GM23338 (cell line): ENCODE results near the gene DLGAP4. TPM values are rescaled to one million over a fixed set of nuclear protein-coding genes. Genes with fewer than 3 reads are reported as not detected.

ENCODE experiments used
- ATAC-seq: fragments of 200-7000 bp; cut with Tn5 transposase; 3 replicates; pipeline ENCODE4 v1.9.1; 2020
- DNase-seq: peaks from one replicate; pipeline ENCODE4 v3.0.0-alpha.2; 2015; ENCODE audit warnings: low spot score
- H2AFZ ChIP-seq: fragments of 200-600 bp; sonication (generic); 2 replicates; pipeline ENCODE4 v1.8.0; 2016; ENCODE audit warnings: antibody characterized with exemption, mild to moderate bottlenecking, moderate library complexity
- H3F3A ChIP-seq: fragments of 200-600 bp; sonication (generic); replicated peaks from 2 replicates; pipeline ENCODE4 v1.8.0; 2017; ENCODE audit warnings: antibody characterized with exemption, mixed run types, low read depth
- H3K27ac ChIP-seq: fragments of 200-600 bp; sonication (generic); 2 replicates; pipeline ENCODE4 v1.6.1; 2016; ENCODE audit warnings: low read depth
- H3K27me3 ChIP-seq: fragments of 200-600 bp; sonication (generic); 2 replicates; pipeline ENCODE4 v1.8.0; 2016; ENCODE audit warnings: mild to moderate bottlenecking, mixed run types, moderate library complexity; ENCODE audit not compliant: insufficient read depth
- H3K36me3 ChIP-seq: fragments of 200-600 bp; sonication (generic); 2 replicates; pipeline ENCODE4 v1.8.0; 2016; ENCODE audit warnings: mild to moderate bottlenecking; ENCODE audit not compliant: insufficient read depth
- H3K4me1 ChIP-seq: fragments of 200-600 bp; sonication (generic); 2 replicates; pipeline ENCODE4 v1.8.0; 2016; ENCODE audit warnings: mild to moderate bottlenecking, moderate library complexity; ENCODE audit not compliant: insufficient read depth
- H3K4me2 ChIP-seq: fragments of 200-600 bp; sonication (generic); 2 replicates; pipeline ENCODE4 v1.7.1; 2017; ENCODE audit warnings: mixed run types
- H3K4me3 ChIP-seq: fragments of 200-600 bp; sonication (generic); 2 replicates; pipeline ENCODE4 v1.6.1; 2016; ENCODE audit warnings: mixed run types
- H3K79me2 ChIP-seq: fragments of 200-600 bp; sonication (generic); replicated peaks from 2 replicates; pipeline ENCODE4 v1.8.0; 2017; ENCODE audit warnings: mild to moderate bottlenecking; ENCODE audit not compliant: insufficient read depth
- H3K9me2 ChIP-seq: fragments of 200-600 bp; sonication (generic); 2 replicates; pipeline ENCODE4 v1.8.0; 2017; ENCODE audit not compliant: insufficient read depth
- H4K20me1 ChIP-seq: fragments of 200-600 bp; sonication (generic); replicated peaks from 2 replicates; pipeline ENCODE4 v1.8.0; 2017; ENCODE audit warnings: mild to moderate bottlenecking; ENCODE audit not compliant: insufficient read depth
- H3K27ac Mint-ChIP-seq: 2 replicates; pipeline ENCODE4 v1.8.0; 2020; ENCODE audit warnings: inconsistent platforms, mild to moderate bottlenecking, moderate library complexity, mixed read lengths
- H3K27me3 Mint-ChIP-seq: 3 replicates; pipeline ENCODE4 v1.8.0; 2022; ENCODE audit warnings: low read depth, mild to moderate bottlenecking, moderate library complexity, mixed read lengths, inconsistent platforms; ENCODE audit not compliant: insufficient read depth, poor library complexity
- H3K36me3 Mint-ChIP-seq: 3 replicates; pipeline ENCODE4 v1.8.0; 2021; ENCODE audit warnings: low read depth, mild to moderate bottlenecking, inconsistent platforms, moderate library complexity, mixed read lengths
- H3K4me1 Mint-ChIP-seq: 3 replicates; pipeline ENCODE4 v1.8.0; 2020; ENCODE audit warnings: mild to moderate bottlenecking, inconsistent platforms, mixed read lengths
- H3K4me3 Mint-ChIP-seq: 3 replicates; pipeline ENCODE4 v1.8.0; 2021; ENCODE audit warnings: moderate library complexity, mild to moderate bottlenecking, inconsistent platforms, mixed read lengths
- H3K9me3 Mint-ChIP-seq: 3 replicates; pipeline ENCODE4 v1.8.0; 2020; ENCODE audit warnings: moderate library complexity, mild to moderate bottlenecking, inconsistent platforms, mixed read lengths
- EZH2 ChIP-seq: fragments of 200-600 bp; sonication (generic); IDR thresholded peaks from one replicate; pipeline ENCODE4 v1.8.0; 2017; ENCODE audit warnings: antibody characterized with exemption, mild to moderate bottlenecking, low read depth; ENCODE audit not compliant: unreplicated experiment
- EZH2phosphoT487 ChIP-seq: fragments of 200-600 bp; sonication (generic); IDR thresholded peaks from one replicate; pipeline ENCODE4 v1.8.1; 2018; ENCODE audit warnings: antibody characterized with exemption; ENCODE audit not compliant: unreplicated experiment
- POLR2AphosphoS5 ChIP-seq: IDR thresholded peaks from 2 replicates; pipeline ENCODE4 v1.6.1; 2016; ENCODE audit warnings: antibody characterized with exemption, low read depth
- STAT1 ChIP-seq: IDR thresholded peaks from one replicate; pipeline ENCODE4 v1.6.1; 2016; ENCODE audit warnings: antibody characterized with exemption; ENCODE audit not compliant: unreplicated experiment
- ZNF462 ChIP-seq: fragments of 250-450 bp; sonication (Bioruptor Pico); IDR thresholded peaks from 2 replicates; pipeline ENCODE4 v1.5.0; 2020; ENCODE audit warnings: mild to moderate bottlenecking, moderate library complexity
- polyA plus RNA-seq: library from polyadenylated mRNA; unstranded; fragments of >200 nt; fragmentation: Nextera tagmentation; extraction: Ambion mirVana; gene quantifications from 2 replicates; pipeline ENCODE4 v1.2.1, GENCODE V29; 2016
- total RNA-seq: library from RNA; depleted of rRNA; stranded (reverse); fragments of >200 nt; shearing (Covaris generic); gene quantifications from 2 replicates; pipeline ENCODE4 v1.2.3, GENCODE V29; 2014

DLGAP4 gene
- total and polyA plus RNA-seq, 2 experiments from 2014 or later, result 46.1 to 52.2 TPM

- no peak overlapping the region for H3K4me2 ChIP-seq
- H3K4me3 ChIP-seq, result no peak overlapping the region
- no peaks in the 10 kb centered on the region for H3K27me3 ChIP-seq
- no peaks in the 10 kb centered on the region; the same call in 1 of the 2 replicates for H4K20me1 ChIP-seq
- no peaks in the 10 kb centered on the region for H3K36me3 ChIP-seq
- Mint-ChIP-seq H3K9me3 (no peaks in the 10 kb centered on the region), H3K27ac (no peak overlapping the region), H3K27me3 (peaks cover 5% of the 10 kb centered on the region), H3K4me3 (no peak overlapping the region), H3K36me3 (peaks cover 23% of the 10 kb centered on the region), H3K4me1 (peaks cover 6% of the 10 kb centered on the region)
- ATAC-seq (no peak; the same call in 2 of the 3 replicates), DNase-seq (no peak)
- no peak overlapping the region for H2AFZ ChIP-seq
- no peak overlapping the region for H3K27ac ChIP-seq
- TF ChIP-seq POLR2AphosphoS5, result no peak
- no peak for TF ChIP-seq EZH2phosphoT487
- TF ChIP-seq STAT1, result no peak
- no peaks in the 10 kb centered on the region for H3K4me1 ChIP-seq
- no peaks in the 10 kb centered on the region for H3K9me2 ChIP-seq
- peaks cover 15% of the 10 kb centered on the region; the same call in 1 of the 2 replicates for H3F3A ChIP-seq
- no peaks in the 10 kb centered on the region; the same call in 1 of the 2 replicates for H3K79me2 ChIP-seq
Measured at GRCh38 chr20:36549628-36549941, 243.4 kb downstream of the DLGAP4 start.

- no peak for TF ChIP-seq EZH2
- TF ChIP-seq ZNF462 (CRISPR knock-in tag), result no peak
- peak; percentile 40; the same call in 1 of the 2 replicates for TF ChIP-seq POLR2AphosphoS5
- no peak for TF ChIP-seq STAT1
- H3K4me1 Mint-ChIP-seq, result peaks cover 6% of the 10 kb centered on the region
- Histone ChIP-seq H3K4me3 (no peak overlapping the region), H3K79me2 (no peaks in the 10 kb centered on the region; the same call in 1 of the 2 replicates), H2AFZ (no peak overlapping the region), H3K27me3 (no peaks in the 10 kb centered on the region), H3K9me2 (no peaks in the 10 kb centered on the region), H3K4me1 (no peaks in the 10 kb centered on the region), H4K20me1 (no peaks in the 10 kb centered on the region; the same call in 1 of the 2 replicates), H3K36me3 (no peaks in the 10 kb centered on the region), H3K4me2 (no peak overlapping the region), H3K27ac (no peak overlapping the region), H3F3A (peaks cover 15% of the 10 kb centered on the region; the same call in 1 of the 2 replicates)
- no peak overlapping the region for H3K4me3 Mint-ChIP-seq
- H3K9me3 Mint-ChIP-seq, result no peaks in the 10 kb centered on the region
- peak overlapping the region; percentile 40; the same call in 1 of the 2 replicates for H3K27ac Mint-ChIP-seq
- DNase-seq (no peak), ATAC-seq (no peak; the same call in 2 of the 3 replicates)
- peaks cover 18% of the 10 kb centered on the region for H3K36me3 Mint-ChIP-seq
- H3K27me3 Mint-ChIP-seq, result peaks cover 5% of the 10 kb centered on the region
Measured at GRCh38 chr20:36549942-36550789, 244.0 kb downstream of the DLGAP4 start.
